Uterus (tissue), 2 donors: ENCODE data around the gene ME1.

Experiments
- CTCF ChIP-seq, 4 experiments: fragments of 200-600 bp in 2 of 4; fragments of 450-650 bp in 2 of 4; sonication (generic) in 2 of 4; IDR thresholded peaks; one replicate each; pipeline ENCODE4 v1.5.1; 2016 to 2019; ENCODE audit warnings: antibody characterized with exemption in 4 of 4, mild to moderate bottlenecking in 2 of 4, moderate library complexity in 1 of 4
- POLR2A ChIP-seq, 2 donors: fragments of 450-650 bp; IDR thresholded peaks; one replicate each; pipeline ENCODE4 v1.6.1; 2016; ENCODE audit warnings: antibody characterized with exemption in 2 of 2, mild to moderate bottlenecking in 1 of 2, moderate library complexity in 1 of 2

GRCh38 chr6:83169106-83169505 lies 261.7 kb downstream of the ME1 start:
- no peak for TF ChIP-seq CTCF (IDR thresholded peaks at IDR 0.05)
- TF ChIP-seq POLR2A (IDR thresholded peaks at IDR 0.05) = no peak
